Left hindlimb (tissue), 1 donor: Measurements from ENCODE around the gene CLTRN.
"Not testable (repeated sequence)": the region's sequence is repeated elsewhere in the genome, so short reads cannot be mapped to it uniquely, and the experiment has no call there.

Experiments used
- DNase-seq: peaks from one replicate; pipeline ENCODE4 v3.0.0-alpha.2; 2018

CLTRN gene

DNA sequence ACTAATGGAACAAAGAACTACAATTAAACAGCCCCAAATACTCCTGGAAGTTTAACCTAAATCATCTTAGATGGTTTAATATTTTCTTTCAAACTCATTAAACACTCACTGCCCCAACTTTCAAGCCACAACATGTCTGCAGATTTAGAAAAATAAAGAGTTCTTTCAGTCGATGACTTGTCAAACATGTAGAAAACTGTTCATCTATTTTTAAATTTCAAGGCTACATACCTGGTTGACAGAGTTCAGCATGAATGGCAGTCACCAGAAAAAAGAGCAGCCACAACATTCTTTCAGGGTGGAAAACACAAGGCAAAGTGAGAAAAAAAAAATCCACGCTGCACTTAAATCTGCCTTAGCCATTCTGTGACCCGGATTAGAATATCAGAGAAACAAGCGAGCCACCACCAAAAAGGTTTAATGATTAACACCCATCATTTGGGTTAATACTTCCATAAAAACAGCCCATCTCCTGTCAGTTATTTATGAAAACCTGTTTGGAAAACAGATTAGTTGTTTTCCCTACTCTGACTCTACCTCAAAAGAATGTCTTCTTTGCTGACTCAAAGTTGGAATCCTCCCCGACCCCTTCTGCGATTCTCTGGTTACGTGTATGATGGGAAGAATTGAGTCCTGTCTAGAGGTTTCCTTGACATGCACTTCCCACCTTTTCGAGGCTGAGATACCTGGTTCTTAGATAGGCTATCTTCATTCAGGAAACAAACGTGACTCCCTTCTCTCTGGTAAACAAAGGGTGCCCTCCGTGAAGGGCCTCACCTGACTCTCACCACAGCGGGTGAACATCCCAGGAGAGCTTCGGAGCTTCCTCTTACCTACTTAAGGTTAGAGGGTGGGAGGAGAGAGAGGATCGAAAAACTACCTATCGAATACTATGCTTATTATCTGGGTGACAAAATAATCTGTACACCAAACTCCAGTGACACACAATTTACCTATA lies at the start of gene CLTRN:
Gene CLTRN (minus strand): TSS at position 319 of the 958 bp plus-strand sequence. CDS start 30 bp downstream, at position 289.
- no peak for DNase-seq

DNA sequence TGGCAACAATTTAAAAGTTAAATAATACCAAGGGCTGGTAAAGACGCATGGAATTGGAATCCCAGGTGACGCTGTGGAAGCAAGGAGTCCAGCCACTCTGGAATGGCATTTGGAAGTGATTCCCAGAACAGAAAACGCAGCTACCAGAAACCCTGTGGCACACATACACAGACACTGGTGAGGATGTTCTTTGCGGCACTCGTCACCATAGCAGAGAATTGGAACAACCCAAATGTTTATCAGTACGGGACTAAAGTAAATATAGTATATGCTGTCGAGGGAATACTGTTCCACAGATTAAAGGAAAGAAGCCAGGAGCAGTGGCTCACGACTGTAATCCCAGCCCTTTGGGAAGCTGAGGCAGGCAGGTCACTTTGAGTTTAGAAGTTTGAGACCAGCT lies 39.7 kb upstream of the CLTRN start:
- DNase-seq, result not testable (repeated sequence)

DNA sequence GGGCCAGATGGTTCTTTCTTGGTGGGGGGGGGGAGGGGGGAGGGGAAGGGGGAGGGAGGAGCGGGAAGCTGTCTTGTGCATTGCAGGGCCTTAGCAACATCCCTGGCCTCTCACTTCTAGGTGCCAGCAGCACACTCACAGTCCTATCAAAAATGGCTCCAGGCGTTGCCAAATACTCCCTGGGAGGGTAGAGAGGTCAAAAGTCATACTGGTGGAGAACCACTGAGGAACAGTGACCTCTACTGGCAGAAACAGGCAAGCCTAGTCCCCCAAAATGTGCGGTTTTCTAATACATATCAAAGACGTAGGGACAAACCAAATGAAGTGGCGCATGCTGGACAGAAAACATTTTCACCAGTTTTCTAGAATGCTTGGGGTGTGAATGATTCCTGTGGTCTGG lies 39.2 kb upstream of the CLTRN start:
- DNase-seq, result not testable (repeated sequence)

GRCh38 chrX:15702488-15703371 lies 38.1 kb upstream of the CLTRN start:
- DNase-seq, result no peak

DNA sequence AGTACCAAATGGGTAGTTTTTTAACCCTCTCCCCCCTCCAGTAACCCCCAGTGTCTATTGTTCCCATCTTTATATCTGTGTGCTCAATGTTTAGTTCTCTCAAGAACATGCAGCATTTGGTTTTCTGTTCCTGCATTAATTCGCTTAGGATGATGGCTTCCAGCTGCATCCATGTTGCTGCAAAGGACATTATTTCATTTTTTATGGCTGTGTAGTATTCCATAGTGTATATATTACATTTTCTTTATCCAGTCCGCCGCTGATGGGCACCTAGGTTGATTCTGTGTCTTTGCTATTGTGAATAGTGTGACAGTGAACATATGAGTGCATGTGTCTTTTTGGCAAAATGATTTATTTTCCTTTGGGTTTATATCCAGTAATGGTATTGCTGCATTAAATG lies 31.9 kb upstream of the CLTRN start:
- DNase-seq, result no peak

DNA sequence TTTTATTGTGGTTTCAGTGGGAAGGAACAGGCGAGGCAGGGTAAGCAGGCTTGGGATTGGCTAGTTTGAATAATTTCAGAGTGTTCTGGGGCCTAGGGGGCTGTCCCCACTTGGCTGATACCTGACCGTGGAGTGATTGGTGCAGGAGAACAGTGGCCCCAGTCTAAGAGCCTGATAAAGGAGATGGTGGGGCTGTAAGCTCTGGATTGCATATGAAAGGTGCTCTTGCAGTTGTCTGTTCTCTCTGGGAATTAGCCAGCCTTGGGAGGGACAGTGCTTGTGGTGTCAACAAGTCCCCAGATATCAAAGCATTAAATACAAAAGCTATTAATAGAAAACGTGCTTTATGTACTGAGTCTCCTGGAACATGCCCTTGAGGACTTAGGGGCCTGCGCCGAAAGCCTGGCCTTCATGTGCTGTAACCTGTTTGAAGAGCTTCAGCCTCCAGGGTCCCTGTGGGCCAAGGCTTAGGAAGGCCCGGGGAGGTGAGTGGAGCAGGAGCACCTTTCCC lies 30.4 kb upstream of the CLTRN start:
- DNase-seq, result no peak

DNA sequence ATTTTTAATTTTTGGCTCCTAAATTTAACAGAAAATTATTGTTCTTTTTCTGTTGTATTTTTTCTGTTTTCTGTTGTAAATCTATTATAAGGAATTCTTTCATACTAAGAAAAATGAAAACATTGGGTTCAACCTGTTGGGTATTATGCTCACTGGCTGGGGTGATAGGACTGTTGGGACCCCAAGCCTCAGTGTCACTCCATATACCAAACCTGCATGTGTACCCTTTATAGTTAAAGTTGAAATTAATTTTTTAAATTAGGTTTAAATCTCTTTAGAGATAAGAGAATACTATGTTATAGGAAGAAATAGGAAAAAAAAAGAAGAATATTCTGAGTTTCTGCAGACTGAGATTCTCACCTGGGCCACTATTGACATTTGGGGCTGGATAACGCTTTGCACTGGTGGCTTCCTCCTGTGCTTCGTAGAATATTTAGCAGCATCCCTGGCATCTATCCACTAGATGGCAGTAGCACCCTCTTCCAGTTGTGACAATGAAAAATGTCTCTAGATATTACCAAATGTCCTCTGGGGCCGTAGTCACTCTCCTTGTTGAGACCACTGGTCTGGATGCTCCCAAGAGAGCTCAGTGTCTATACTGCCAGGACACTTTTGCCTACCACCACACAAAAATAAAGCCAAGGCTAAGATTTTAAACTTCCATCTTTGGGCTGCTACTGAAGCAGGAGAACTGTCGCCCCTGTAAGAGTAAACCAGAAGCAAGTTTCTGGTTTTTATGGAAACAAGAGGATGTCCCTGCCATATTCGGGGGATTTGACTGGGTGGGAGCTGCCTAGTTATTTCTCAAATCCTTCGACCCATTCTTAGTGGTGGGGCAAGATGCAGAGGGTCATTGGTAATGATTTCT lies 22.4 kb upstream of the CLTRN start:
- no peak for DNase-seq

DNA sequence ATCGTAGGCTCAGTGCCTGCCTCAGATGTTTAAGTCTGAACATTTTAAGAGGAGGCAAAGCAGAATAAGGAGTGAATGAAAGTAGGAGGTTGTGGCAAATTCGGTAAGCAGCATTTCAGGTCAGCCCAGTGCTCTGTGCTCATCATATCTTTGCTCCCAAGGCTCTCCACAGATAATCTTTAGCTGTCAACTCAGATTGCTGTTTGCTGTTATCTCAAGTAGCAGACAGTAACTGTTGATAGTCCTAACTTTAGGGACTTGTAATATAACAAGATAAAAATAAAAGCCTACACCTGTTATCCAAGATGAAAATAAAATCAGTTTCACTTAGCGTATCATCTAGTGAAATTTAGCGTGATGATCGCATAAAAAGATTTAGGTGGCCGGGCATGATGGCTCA lies 18.6 kb upstream of the CLTRN start:
- DNase-seq, result no peak

GRCh38 chrX:15681433-15681832 lies 16.8 kb upstream of the CLTRN start:
- DNase-seq, result no peak

GRCh38 chrX:15680401-15680800 lies 15.8 kb upstream of the CLTRN start:
- DNase-seq, result no peak

DNA sequence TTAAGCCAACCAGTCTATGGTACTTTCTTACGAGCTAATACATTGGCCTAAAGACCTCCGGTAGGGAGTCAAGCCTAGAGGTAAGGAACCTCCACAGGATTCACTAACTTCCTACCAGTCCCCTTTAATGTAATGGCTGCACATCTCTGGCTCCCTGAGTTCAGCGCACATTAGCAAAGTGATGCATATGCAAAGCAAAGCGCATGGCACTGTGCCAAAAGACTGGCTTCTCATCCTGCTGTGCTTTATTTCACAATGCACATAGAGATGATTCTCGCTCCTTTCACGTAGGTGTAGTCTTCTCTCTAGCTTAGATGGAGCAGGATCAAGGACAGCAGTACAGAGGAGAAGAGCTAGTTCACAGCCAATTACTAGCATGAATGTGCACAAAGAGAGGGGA lies 14.6 kb upstream of the CLTRN start:
- DNase-seq, result no peak

DNA sequence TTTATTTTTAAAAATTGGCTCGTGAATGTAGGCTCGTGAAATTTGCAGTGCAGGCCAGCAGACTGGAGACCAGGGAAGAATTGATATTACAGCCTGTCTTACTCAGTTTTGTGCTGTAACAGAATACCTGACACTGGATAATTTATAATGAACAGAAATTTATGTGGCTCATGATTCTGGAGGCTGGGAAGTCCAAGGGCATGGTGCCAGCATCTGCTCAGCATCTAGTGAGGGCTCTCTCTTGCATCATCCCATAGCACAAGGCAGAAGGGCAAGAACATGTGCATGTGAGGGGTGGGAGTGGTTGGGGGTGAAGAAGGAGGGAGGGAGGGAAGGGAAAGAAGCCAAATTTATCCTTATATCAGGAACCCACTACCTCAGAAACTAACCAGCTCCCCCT lies 13.7 kb upstream of the CLTRN start:
- DNase-seq, result no peak

- DNase-seq, result no peak
Measured at GRCh38 chrX:15676886-15677285, 12.3 kb upstream of the CLTRN start.

- DNase-seq, result no peak
Measured at GRCh38 chrX:15675490-15675921, 10.9 kb upstream of the CLTRN start.

GRCh38 chrX:15674841-15675489 lies 10.4 kb upstream of the CLTRN start:
- peak; percentile 93 for DNase-seq

GRCh38 chrX:15674514-15674840 lies 9.9 kb upstream of the CLTRN start:
- DNase-seq, result no peak

GRCh38 chrX:15673970-15674369 lies 9.4 kb upstream of the CLTRN start:
- DNase-seq, result no peak

- DNase-seq, result no peak
Measured at GRCh38 chrX:15672881-15673280, 8.3 kb upstream of the CLTRN start.

DNA sequence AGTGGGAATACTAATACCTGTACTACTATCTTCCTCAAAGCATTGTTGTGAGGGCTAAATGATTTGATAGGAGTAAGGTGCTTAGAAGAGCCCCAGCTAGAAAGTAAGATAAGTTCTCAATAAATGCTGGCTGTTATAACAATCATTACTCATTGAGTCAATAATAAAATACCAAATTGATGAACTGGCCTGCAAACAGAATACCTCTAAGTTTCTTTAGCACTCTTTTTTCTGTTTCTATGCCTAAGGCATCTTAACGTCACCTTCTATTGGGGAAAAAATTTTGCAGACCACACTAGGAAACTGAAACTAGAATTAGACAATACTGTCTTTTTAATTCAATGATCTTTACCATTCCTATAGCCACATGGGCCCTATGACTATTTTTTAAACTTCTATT lies 1.2 kb downstream of the CLTRN start:
- no peak for DNase-seq

- not testable (repeated sequence) for DNase-seq
Measured at GRCh38 chrX:15654804-15655203, 9.8 kb downstream of the CLTRN start.

GRCh38 chrX:15653961-15654360 lies 10.6 kb downstream of the CLTRN start:
- no peak for DNase-seq

DNA sequence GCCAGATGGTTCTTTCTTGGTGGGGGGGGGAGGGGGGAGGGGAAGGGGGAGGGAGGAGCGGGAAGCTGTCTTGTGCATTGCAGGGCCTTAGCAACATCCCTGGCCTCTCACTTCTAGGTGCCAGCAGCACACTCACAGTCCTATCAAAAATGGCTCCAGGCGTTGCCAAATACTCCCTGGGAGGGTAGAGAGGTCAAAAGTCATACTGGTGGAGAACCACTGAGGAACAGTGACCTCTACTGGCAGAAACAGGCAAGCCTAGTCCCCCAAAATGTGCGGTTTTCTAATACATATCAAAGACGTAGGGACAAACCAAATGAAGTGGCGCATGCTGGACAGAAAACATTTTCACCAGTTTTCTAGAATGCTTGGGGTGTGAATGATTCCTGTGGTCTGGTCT lies 17.1 kb downstream of the CLTRN start:
- DNase-seq, result not testable (repeated sequence)
